KBM-7 (cell line): Measurements from ENCODE around the gene NRL.
A peak's percentile ranks its signal among the peaks of the same experiment; 100 is the strongest.

Source experiments
- DNase-seq: peaks from one replicate; pipeline ENCODE4 v3.0.0-alpha.2; 2015
- in situ Hi-C: fragments of 300-500 bp; cut with MboI; formaldehyde crosslinking; loops from 2 replicates; pipeline ENCODE4 v1.14.3; 2020; ENCODE audit warnings: low sequenced_read_pairs, low pct_unique_long_range_greater_than_20kb, mixed read lengths

Gene NRL

GRCh38 chr14:24130717-24131548, 16.2 kb upstream of the NRL start:
- in situ Hi-C loops = no loop called here
- DNase-seq = no peak

GRCh38 chr14:24130380-24130716, 15.6 kb upstream of the NRL start, which contains the start of gene FITM1:
TSS of gene FITM1 (plus strand) at chr14:24130659. CDS start at chr14:24131564, 905 bp downstream.
- DNase-seq = no peak
- in situ Hi-C loops = no loop called here

DNA sequence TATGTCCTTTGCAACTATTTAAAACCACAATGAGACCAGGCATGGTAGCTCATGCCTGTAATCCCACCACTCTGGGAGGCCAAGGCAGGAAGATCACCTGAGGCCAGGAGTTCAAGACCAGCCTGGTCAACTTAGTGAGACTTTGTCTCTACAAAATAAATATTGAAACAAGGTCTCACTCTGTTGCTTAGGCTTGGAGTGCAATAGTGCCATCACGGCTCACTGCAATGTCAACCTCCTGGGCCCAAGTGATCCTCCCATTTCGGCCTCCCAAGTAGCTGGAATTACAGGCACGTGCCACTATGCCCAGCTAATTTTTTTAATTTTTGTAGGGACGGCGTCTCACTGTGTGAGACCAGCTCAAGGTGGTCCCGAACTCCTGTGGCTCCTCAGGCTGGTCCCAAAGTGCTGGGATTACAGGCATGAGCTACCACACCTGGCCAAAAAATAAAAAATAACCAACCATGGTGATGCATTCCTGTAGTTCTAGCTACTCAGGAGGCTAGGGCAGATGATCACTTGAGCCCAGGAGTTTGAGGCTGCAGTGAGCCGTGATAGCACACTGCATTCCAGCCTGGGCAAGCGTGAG, 14.8 kb upstream of the NRL start:
- no peak for DNase-seq
- in situ Hi-C loops = no loop called here

DNA sequence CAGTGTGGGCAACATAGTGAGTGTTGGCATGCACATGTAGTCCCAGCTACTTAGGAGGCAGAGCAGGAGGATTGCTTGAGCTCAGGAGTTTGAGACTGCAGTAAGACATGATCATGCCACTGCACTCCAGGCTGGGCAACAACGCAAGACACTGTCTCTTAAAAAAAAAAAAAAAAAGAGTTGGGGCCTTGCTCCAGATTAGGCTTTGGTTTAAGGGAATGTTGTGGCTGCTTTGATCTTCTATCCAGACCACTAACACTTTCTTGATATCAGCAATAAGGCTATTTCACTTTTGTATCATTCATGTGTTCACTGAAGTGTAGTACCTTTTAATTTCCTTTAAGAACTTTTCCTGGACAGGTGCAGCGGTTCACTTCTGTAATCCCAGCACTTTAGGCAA, 12.9 kb upstream of the NRL start:
- in situ Hi-C loops = no loop called here

GRCh38 chr14:24126939-24127338, 12.2 kb upstream of the NRL start:
- in situ Hi-C loops = no loop called here
- no peak for DNase-seq

More for the DNA sequence above, 12.9 kb upstream of the NRL start:
- no peak for DNase-seq

GRCh38 chr14:24123424-24124417, 9.0 kb upstream of the NRL start:
- in situ Hi-C loops = no loop called here
- DNase-seq = no peak

DNA sequence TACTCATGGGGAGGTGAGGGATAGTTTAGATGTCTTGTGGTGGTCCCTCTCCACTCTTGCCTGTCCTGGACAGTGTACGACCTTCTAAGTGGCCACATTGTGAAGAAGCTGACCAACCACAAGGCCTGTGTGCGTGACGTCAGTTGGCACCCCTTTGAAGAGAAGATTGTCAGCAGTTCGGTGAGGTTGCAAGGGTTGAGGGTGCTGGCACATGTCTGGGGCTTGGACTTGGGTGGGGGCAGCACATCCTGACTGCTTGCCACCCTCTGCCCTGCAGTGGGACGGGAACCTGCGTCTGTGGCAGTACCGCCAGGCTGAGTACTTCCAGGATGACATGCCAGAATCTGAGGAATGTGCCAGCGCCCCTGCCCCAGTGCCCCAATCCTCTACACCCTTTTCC, 8.1 kb upstream of the NRL start:
- in situ Hi-C loops = no loop called here
- no peak for DNase-seq

DNA sequence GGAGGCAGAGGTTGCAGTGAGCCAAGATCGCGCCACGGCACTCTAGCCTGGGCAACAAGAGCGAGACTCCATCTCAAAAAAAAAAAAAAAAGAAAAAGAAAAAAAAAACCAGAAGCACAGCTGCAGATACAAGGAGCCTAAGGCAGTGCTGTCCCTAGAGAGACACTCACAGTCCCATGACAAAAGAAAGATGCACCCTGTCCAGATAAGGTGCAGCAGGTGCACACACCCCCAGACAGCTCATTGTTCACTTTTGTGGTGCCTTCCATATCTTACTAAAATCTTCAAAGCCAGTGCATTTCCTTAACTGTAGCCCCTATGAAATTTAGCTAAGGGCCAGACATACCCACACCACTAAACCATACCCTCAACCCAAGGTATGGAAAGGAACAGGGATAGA, 7.7 kb upstream of the NRL start:
- in situ Hi-C loops = no loop called here

DNA sequence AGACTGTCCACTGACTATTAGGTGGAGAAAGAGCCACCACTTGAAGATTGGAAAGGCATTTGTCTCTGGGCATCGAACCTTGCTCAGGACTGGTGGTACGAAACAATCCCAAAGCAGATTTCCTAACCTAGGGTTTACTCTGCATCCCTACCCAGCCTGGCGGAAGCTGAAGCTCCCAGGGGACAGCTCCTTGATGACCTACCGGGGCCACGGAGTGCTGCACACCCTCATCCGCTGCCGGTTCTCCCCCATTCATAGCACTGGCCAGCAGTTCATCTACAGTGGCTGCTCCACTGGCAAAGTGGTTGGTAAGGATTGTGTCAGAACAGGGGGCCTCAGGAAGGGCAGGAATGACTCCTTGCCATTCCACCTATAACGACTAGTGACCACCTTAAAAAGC, 6.5 kb upstream of the NRL start:
- DNase-seq = no peak
- in situ Hi-C loops = no loop called here

More for the DNA sequence above, 7.7 kb upstream of the NRL start:
- no peak for DNase-seq

DNA sequence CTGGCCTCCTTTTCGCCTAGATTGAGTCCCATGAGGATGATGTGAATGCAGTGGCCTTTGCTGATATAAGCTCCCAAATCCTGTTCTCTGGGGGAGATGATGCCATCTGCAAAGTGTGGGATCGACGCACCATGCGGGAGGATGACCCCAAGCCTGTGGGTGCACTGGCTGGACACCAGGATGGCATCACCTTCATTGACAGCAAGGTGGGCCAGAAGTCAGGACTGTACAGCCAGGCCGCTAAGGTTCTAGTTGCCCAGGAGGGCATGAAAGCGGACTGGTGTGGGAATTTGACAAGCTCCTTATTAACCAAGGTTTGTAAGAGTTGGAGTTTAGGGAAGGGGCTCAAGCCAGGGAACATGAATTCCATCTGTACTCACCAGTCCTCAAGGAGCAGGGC, 4.9 kb upstream of the NRL start:
- no peak for DNase-seq
- in situ Hi-C loops = no loop called here

- no peak for DNase-seq
- in situ Hi-C loops = no loop called here
Observed at GRCh38 chr14:24117179-24117578, 2.4 kb upstream of the NRL start.

GRCh38 chr14:24116128-24116814, 1.5 kb upstream of the NRL start:
- in situ Hi-C loops = no loop called here
- DNase-seq = no peak

DNA sequence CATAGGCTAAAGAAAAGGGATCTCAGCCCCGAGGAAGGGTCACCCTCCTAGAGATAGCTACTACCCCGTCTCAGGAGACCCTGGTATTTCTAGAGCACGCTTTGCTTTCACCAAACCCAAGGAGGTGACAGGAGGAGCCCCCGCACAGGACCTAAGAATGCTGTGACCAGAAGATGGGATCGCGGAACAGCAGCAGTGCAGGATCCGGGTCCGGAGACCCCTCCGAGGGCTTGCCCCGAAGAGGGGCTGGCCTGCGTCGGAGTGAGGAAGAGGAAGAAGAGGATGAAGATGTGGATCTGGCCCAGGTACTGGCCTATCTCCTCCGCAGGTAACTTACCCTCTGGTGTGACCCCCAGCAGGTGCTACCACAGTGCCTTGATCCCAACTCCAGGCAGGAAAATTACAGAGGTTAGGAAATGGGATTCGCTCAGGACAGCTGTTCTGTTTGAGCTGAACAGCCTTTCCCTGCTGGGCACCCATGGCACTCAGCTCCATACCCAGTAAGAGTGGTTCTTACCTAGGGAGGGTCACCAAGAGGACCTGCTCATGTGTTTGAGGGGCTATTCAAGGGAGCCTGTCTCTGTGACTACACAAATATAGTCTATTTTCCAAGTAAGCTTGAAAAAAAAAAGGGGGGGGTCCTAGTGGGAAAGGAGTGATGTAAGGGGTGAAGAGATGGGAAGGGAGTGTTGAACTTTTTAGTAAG, 826 bp upstream of the NRL start:
- no peak for DNase-seq
- in situ Hi-C loops = no loop called here

DNA sequence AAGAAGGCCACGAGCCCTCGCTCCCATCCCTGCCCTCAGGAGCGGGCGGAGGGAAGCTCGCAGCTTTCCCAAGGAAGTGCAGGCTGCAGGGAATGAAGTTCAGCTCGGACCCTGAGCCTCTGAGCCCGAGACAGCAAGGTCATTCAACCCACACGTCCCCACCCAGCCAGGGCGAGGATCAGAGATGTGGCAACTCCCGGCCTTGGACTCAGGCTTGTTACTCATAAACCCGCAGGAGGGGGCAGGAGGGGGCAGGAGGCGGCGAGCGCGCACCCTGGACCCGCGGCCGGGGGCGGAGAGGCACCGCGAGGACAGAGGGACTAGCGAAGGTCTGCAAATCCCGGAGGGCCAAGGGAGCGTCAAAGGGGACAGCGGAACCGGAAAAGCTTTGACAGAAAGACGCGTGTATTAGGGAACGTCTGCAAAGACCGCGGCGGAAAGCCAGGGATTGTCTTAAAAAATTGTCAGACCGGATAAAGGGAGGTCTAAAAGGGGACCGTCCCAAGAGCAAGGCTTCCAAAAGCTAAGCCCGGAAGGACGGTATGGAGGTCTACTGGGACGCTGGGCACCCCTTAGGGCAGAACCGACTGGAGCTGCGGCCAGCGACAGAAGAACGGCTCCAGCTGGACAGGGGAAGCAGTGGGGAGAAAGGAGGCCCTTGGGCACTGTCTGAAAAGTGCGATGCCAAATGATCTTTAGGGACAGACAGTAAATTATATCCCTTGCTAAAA, 783 bp downstream of the NRL start:
- in situ Hi-C loops = no loop called here
- peak; percentile 95 for DNase-seq

DNA sequence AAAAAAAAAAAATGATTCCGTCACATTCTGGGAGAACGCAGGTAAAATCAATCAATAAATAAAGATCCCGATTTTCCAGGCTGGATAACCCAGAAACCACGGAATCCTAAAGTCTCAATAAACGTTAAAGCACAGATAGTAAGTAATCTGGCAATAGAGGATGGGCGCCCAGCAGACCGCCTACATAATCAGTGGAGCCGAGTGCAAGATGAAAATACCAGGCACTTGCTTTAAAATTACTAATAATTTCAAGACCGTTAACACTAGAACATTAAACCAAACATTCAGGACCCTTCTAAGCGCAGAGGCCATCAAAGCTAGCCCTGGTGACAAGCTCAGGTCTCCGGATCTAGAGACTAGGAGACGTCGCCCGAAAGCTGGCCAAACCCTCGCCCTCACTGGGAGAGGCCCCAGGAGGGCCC, 1.4 kb downstream of the NRL start:
- in situ Hi-C loops = no loop called here

GRCh38 chr14:24110523-24110922, 4.2 kb downstream of the NRL start:
- no peak for DNase-seq
- in situ Hi-C loops = no loop called here

More for the DNA sequence above, 1.4 kb downstream of the NRL start:
- DNase-seq = no peak

DNA sequence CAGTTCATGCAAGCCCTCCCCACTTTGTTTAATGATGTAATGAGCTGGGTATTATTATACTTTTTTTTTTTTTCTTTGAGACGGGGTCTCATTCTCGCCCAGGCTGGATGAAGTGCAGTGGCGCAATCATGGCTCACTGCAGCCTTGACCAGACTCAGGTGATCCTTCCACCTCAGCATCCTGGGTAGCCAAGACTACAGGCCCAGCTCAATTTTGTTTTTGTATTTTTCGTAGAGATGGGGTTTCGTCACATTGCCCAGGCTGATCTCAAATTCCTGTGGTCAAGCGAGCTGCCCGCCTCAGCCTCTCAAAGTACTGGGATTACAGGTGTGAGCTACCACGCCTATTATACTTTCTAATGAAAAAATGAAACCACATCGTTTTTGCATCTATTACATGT, 4.7 kb downstream of the NRL start:
- in situ Hi-C loops = no loop called here
- DNase-seq = no peak

DNA sequence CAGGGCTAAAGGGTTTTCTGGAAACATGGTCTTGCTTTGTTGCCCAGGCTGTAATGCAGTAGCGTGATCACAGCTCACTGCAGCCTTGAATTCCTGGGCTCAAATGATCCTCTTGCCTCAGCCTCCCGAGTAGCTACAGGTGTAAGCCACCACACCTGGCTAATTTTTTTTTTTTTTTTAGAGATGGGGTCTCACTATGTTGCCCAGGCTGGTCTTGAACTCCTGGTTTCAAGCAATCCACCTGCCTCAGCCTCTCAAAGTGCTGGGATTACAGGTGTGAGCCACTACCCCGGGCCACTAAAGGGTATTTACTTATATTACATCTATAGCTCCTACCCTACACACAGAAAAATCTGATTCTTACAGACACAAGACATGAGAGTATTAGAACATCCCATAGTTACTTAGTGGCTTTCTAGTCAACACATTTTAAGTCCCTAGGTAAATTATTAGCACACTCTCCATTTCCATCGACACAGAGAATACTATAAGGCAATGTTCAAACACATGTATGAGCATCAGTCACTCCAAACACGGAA, 6.3 kb downstream of the NRL start:
- in situ Hi-C loops = no loop called here
- DNase-seq = no peak
